Adrenal gland (tissue), 12 donors: ENCODE results near the gene PINLYP. TPM values are rescaled to one million over a fixed set of nuclear protein-coding genes. Genes with fewer than 3 reads are reported as not detected.

Experiments
- DNase-seq, 7 donors: peaks; one replicate each; pipeline ENCODE4 v3.0.0-alpha.2; 2019 to 2020
- H3K27ac ChIP-seq, 5 donors: fragments of 200-600 bp; sonication (generic) in 4 of 5; 1 replicate in 3 of 5; 2 replicates in 2 of 5; pipeline versions ENCODE4 v1.5.1 to v1.8.0; 2016 to 2020; ENCODE audit warnings: mild to moderate bottlenecking in 1 of 5
- H3K27me3 ChIP-seq: fragments of 200-600 bp; 2 replicates; pipeline ENCODE4 v1.8.0; 2021
- H3K36me3 ChIP-seq, 2 donors: fragments of 200-600 bp; replicated peaks in 1 of 2; 1 replicate in 1 of 2; 2 replicates in 1 of 2; pipeline versions ENCODE4 v1.5.1 to v1.8.0; 2018 to 2022
- H3K4me1 ChIP-seq, 2 donors: fragments of 200-600 bp; replicated peaks in 1 of 2; 1 replicate in 1 of 2; 2 replicates in 1 of 2; pipeline versions ENCODE4 v1.5.1 to v1.8.0; 2018 to 2021
- H3K4me3 ChIP-seq, 4 donors: fragments of 200-600 bp; sonication (generic) in 3 of 4; one replicate each; pipeline ENCODE4 v1.5.1; 2016 to 2018
- H3K9me3 ChIP-seq, 3 donors: fragments of 200-600 bp; sonication (generic) in 1 of 3; replicated peaks in 1 of 3; 1 replicate in 2 of 3; 2 replicates in 1 of 3; pipeline versions ENCODE4 v1.5.1 to v1.8.0; 2016 to 2021
- POLR2A ChIP-seq, 2 donors: fragments of 450-650 bp; IDR thresholded peaks; one replicate each; pipeline ENCODE4 v1.6.1; 2017; ENCODE audit warnings: antibody characterized with exemption in 2 of 2, mild to moderate bottlenecking in 2 of 2, moderate library complexity in 1 of 2
- WGBS, 4 donors: extraction: QIAGEN DNeasy Blood & Tissue Kit in 2 of 4; methylation state at CpG; one replicate each; pipeline versions ENCODE4 v1.1.5 to v1.1.7; 2013 to 2017; 5-methylcytosine and 5-hydroxymethylcytosine counted together
- intact Hi-C, 2 donors: fragments of 100-400 bp; cut with DNase I; formaldehyde crosslinking; loops; one replicate each; pipeline versions ENCODE4 v1.14.1 to v1.15.0; 2022 to 2023
- polyA plus RNA-seq, 3 donors: library from polyadenylated mRNA; stranded (reverse); fragments of 200-250 nt in 2 of 3; fragments of 350-450 nt in 1 of 3; fragmentation: Illumina TruSeq in 1 of 3; extraction: RNeasy Lipid Tissue Mini Kit (QIAGEN cat#74804) in 1 of 3; gene quantifications; one replicate each; pipeline ENCODE4 v1.2.3, GENCODE V29; 2013 to 2014
- total RNA-seq, 9 donors: library from RNA; depleted of rRNA in 4 of 9; stranded (reverse); fragments of >200 nt in 4 of 9; fragments of 120-200 nt in 1 of 9; fragmentation: NEBNext Ultra II Directional in 1 of 9; extraction: Animal tissue kit (Norgen Biotek cat#: 25700) in 1 of 9; gene quantifications; one replicate each; pipeline versions ENCODE4 v1.1.0 to v1.2.4, GENCODE V29; 2013 to 2023
- TF ChIP-seq, protein P1 (sequence below), 6 experiments: fragments of 450-650 bp in 4 of 6; fragments of 200-600 bp in 2 of 6; sonication (generic) in 1 of 6; IDR thresholded peaks; 1 replicate in 5 of 6; 2 replicates in 1 of 6; pipeline versions ENCODE4 v1.5.1 to v1.8.0; 2016 to 2021; ENCODE audit warnings: antibody characterized with exemption in 6 of 6, mild to moderate bottlenecking in 2 of 6, moderate library complexity in 1 of 6
- donor health status: healthy with polysubstance abuse.
- donor health status: Bipolar disorder and iron deficiency.
- donor health status: DM: yes; HTN: yes; CAD: no.
- donor health status: DM: no; HTN: no; CAD: no.
- donor health status: DM: no; HTN: no; CAD: no.
- donor health status: DM: yes; HTN: yes; CAD: no.

Gene PINLYP
- total and polyA plus RNA-seq, 12 donors = 0.61 to 16.0 (median 4.3) TPM; not detected in 1

GRCh38 chr19:43562226-43562697 is 13.3 kb upstream of the PINLYP start:
- peak in 1 of 7 donors; percentile 58 for DNase-seq
- H3K4me3 ChIP-seq = no peak overlapping the region
- TF ChIP-seq, protein P1, sequence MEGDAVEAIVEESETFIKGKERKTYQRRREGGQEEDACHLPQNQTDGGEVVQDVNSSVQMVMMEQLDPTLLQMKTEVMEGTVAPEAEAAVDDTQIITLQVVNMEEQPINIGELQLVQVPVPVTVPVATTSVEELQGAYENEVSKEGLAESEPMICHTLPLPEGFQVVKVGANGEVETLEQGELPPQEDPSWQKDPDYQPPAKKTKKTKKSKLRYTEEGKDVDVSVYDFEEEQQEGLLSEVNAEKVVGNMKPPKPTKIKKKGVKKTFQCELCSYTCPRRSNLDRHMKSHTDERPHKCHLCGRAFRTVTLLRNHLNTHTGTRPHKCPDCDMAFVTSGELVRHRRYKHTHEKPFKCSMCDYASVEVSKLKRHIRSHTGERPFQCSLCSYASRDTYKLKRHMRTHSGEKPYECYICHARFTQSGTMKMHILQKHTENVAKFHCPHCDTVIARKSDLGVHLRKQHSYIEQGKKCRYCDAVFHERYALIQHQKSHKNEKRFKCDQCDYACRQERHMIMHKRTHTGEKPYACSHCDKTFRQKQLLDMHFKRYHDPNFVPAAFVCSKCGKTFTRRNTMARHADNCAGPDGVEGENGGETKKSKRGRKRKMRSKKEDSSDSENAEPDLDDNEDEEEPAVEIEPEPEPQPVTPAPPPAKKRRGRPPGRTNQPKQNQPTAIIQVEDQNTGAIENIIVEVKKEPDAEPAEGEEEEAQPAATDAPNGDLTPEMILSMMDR (IDR thresholded peaks at IDR 0.05) = no peak
- TF ChIP-seq POLR2A (IDR thresholded peaks at IDR 0.05) = no peak
- peak overlapping the region; percentile 63 to 94 (median 82) for H3K27ac ChIP-seq
- peaks cover 0 to 5% of the 10 kb centered on the region in 2 donors for H3K36me3 ChIP-seq
- WGBS, 4 donors = 50 to 70% (median 62%) methylated on average over 5 to 6 of the region's 6 CpGs
- H3K4me1 ChIP-seq = peaks cover 17 to 22% of the 10 kb centered on the region in 2 donors
- H3K27me3 ChIP-seq = no peaks in the 10 kb centered on the region
- intact Hi-C loops = no loop called here
- no peaks in the 10 kb centered on the region for H3K9me3 ChIP-seq

GRCh38 chr19:43562698-43563241 is 12.8 kb upstream of the PINLYP start:
- WGBS, 4 donors = 16 to 33% (median 24%) methylated on average over 13 to 14 of the region's 14 CpGs
- intact Hi-C loops = no loop called here
- H3K27me3 ChIP-seq = no peaks in the 10 kb centered on the region
- peak; percentile 79 to 97 (median 90) for DNase-seq
- no peaks in the 10 kb centered on the region for H3K9me3 ChIP-seq
- peaks cover 0 to 5% of the 10 kb centered on the region in 2 donors for H3K36me3 ChIP-seq
- no peak overlapping the region for H3K4me3 ChIP-seq
- TF ChIP-seq, protein P1 (IDR thresholded peaks at IDR 0.05) = no peak
- peak in 1 of 2 donors; percentile 54 for TF ChIP-seq POLR2A (IDR thresholded peaks at IDR 0.05)
- H3K4me1 ChIP-seq = peaks cover 16 to 22% of the 10 kb centered on the region in 2 donors
- peak overlapping the region; percentile 63 to 94 (median 82) for H3K27ac ChIP-seq

DNA sequence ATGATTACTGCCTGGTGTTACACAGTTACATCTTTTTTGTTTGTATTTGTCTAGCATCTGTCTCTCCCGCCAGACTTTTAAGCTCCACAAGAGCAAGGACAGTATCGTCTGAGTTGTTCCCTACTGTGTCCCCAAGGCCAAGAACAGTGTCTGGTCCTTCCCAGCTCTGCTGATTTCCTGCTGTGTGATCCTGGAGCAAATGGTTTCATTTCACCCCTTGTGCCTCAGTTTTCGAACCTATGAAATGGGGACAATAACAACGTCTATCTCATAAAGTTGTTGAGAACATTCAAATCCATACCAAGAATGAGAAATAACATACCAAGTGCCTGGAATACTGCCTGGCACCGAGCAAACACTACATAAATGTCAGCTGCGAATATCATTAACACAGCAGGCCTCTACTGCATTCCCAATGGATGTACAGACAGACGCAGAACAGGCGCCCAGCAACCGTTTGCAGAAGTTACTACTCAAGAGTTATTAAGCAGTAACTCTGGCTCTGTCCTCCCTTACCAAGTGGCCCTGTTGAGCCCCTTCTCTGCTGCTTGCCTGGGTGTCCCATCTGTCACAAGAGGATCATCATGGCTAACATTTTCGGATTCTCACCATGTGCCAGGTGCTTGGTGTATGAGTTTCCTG is 11.7 kb upstream of the PINLYP start:
- intact Hi-C loops = no loop called here
- TF ChIP-seq, protein P1 (IDR thresholded peaks at IDR 0.05) = no peak
- no peak for TF ChIP-seq POLR2A (IDR thresholded peaks at IDR 0.05)
- H3K9me3 ChIP-seq = no peaks in the 10 kb centered on the region
- H3K36me3 ChIP-seq = peaks cover 0 to 5% of the 10 kb centered on the region in 2 donors
- DNase-seq = no peak
- H3K4me1 ChIP-seq = peaks cover 10 to 17% of the 10 kb centered on the region in 2 donors
- peak overlapping the region in 3 of 5 donors; percentile 82 to 94 (median 92) for H3K27ac ChIP-seq
- 85 to 89% (median 89%) methylated on average over 10 of the region's 10 CpGs for WGBS, 4 donors
- no peak overlapping the region for H3K4me3 ChIP-seq
- no peaks in the 10 kb centered on the region for H3K27me3 ChIP-seq

DNA sequence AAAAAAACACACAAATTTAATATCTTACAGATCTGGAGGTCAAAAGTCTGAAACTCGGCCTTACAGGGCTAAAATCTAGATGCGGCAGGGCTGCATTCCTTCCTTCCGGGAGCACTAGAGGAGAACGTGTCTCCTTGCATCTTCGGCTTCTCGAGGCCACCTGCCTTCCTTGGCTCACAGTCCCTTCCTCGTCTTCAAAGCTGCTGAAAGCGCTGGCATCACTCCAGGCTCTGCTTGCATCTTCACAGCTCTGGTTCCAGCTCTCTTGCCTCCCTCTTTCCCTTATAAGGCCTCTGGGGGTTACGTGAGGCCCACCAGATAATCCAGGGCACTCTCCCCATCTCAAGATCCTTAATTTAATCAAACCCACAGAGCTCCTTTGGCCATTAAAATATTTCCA is 10.8 kb upstream of the PINLYP start:
- no peaks in the 10 kb centered on the region for H3K9me3 ChIP-seq
- H3K27me3 ChIP-seq = no peaks in the 10 kb centered on the region
- peaks cover 10 to 17% of the 10 kb centered on the region in 2 donors for H3K4me1 ChIP-seq
- TF ChIP-seq, protein P1 (IDR thresholded peaks at IDR 0.05) = no peak
- no peak for TF ChIP-seq POLR2A (IDR thresholded peaks at IDR 0.05)
- peaks cover 0 to 1% of the 10 kb centered on the region in 2 donors for H3K36me3 ChIP-seq
- intact Hi-C loops = no loop called here
- WGBS, 4 donors = 68 to 80% (median 73%) methylated on average over 9 of the region's 9 CpGs
- H3K27ac ChIP-seq = no peak overlapping the region
- DNase-seq = no peak
- no peak overlapping the region for H3K4me3 ChIP-seq
